Stomach (tissue), 9 donors: Measurements from ENCODE around the gene DTD1. TPM values are rescaled to one million over a fixed set of nuclear protein-coding genes. Genes with fewer than 3 reads are reported as not detected.

ENCODE experiments used
- DNase-seq, 2 donors: peaks; one replicate each; pipeline versions ENCODE4 v3.0.0 to v3.0.0-alpha.2; 2013 to 2019
- H3K27ac ChIP-seq, 5 donors: fragments of 200-600 bp in 4 of 5; sonication (generic) in 4 of 5; one replicate each; pipeline ENCODE4 v1.5.1; 2013 to 2019; ENCODE audit warnings: mild to moderate bottlenecking in 1 of 5, moderate library complexity in 1 of 5
- H3K27me3 ChIP-seq, 3 donors: fragments of 200-600 bp; sonication (generic); one replicate each; pipeline ENCODE4 v1.5.1; 2017 to 2019; ENCODE audit warnings: mixed run types in 1 of 3
- H3K36me3 ChIP-seq, 4 donors: fragments of 200-600 bp; sonication (generic); 1 replicate in 3 of 4; 2 replicates in 1 of 4; pipeline ENCODE4 v1.5.1; 2016 to 2019
- H3K4me1 ChIP-seq, 4 donors: fragments of 200-600 bp; sonication (generic); one replicate each; pipeline ENCODE4 v1.5.1; 2016 to 2019
- H3K4me3 ChIP-seq, 4 donors: fragments of 200-600 bp; sonication (generic) in 3 of 4; one replicate each; pipeline ENCODE4 v1.5.1; 2016 to 2019; ENCODE audit warnings: mild to moderate bottlenecking in 1 of 4
- H3K9me3 ChIP-seq, 4 donors: fragments of 200-600 bp; sonication (generic); one replicate each; pipeline ENCODE4 v1.5.1; 2016 to 2019
- CTCF ChIP-seq, 7 experiments: fragments of 450-650 bp in 4 of 7; fragments of 200-600 bp in 3 of 7; sonication (generic) in 3 of 7; IDR thresholded peaks; one replicate each; pipeline ENCODE4 v1.5.1; 2016 to 2019; ENCODE audit warnings: antibody characterized with exemption in 7 of 7, control low read depth in 2 of 7, mild to moderate bottlenecking in 1 of 7
- EP300 ChIP-seq: sonication (generic); formaldehyde crosslinking; IDR thresholded peaks from one replicate; pipeline ENCODE4 v1.6.1; 2017; ENCODE audit warnings: antibody characterized with exemption
- POLR2A ChIP-seq, 4 donors: fragments of 450-650 bp; IDR thresholded peaks; one replicate each; pipeline ENCODE4 v1.6.1; 2016; ENCODE audit warnings: antibody characterized with exemption in 4 of 4, control low read depth in 2 of 4, mild to moderate bottlenecking in 1 of 4, moderate library complexity in 1 of 4
- POLR2AphosphoS5 ChIP-seq, 3 donors: sonication (generic); formaldehyde crosslinking; IDR thresholded peaks; one replicate each; pipeline ENCODE4 v1.6.1; 2016; ENCODE audit warnings: antibody characterized with exemption in 3 of 3
- WGBS, 5 donors: extraction: QIAGEN DNeasy Blood & Tissue Kit in 3 of 5; methylation state at CpG; one replicate each; pipeline versions ENCODE4 v1.1.5 to v1.1.7; 2013 to 2018; 5-methylcytosine and 5-hydroxymethylcytosine counted together
- intact Hi-C: fragments of 100-400 bp; cut with DNase I; formaldehyde crosslinking; loops from one replicate; pipeline ENCODE4 v1.15.1; 2023; ENCODE audit warnings: low total_unique reads
- polyA plus RNA-seq, 3 donors: library from polyadenylated mRNA; stranded (reverse); fragments of 200-250 nt; gene quantifications; one replicate each; pipeline ENCODE4 v1.2.3, GENCODE V29; 2013
- total RNA-seq, 5 donors: library from RNA; depleted of rRNA; stranded (reverse); fragments of >200 nt; gene quantifications; one replicate each; pipeline versions ENCODE4 v1.1.0 to v1.2.3, GENCODE V29; 2014 to 2016
- donor health status: healthy with polysubstance abuse.
- donor health status: Bipolar disorder and iron deficiency.
- donor health status: healthy.

Gene DTD1
- total and polyA plus RNA-seq, 8 donors = 4.5 to 30.4 (median 15.7) TPM; not detected in 1

GRCh38 chr20:18662279-18663040 lies 74.6 kb downstream of the DTD1 start:
- DNase-seq = no peak
- H3K27ac ChIP-seq = no peak overlapping the region
- H3K4me1 ChIP-seq = peaks cover 0 to 13% (median 0%) of the 10 kb centered on the region in 4 donors
- intact Hi-C loops = no loop called here
- no peak for TF ChIP-seq CTCF (IDR thresholded peaks at IDR 0.05)
- TF ChIP-seq POLR2AphosphoS5 (IDR thresholded peaks at IDR 0.05) = no peak
- TF ChIP-seq POLR2A (IDR thresholded peaks at IDR 0.05) = no peak
- TF ChIP-seq EP300 = no peak
- no peaks in the 10 kb centered on the region for H3K27me3 ChIP-seq
- WGBS, 5 donors = 92 to 95% (median 92%) methylated on average over 6 of the region's 6 CpGs
- no peak overlapping the region for H3K4me3 ChIP-seq
- no peaks in the 10 kb centered on the region for H3K36me3 ChIP-seq
- H3K9me3 ChIP-seq = no peaks in the 10 kb centered on the region

GRCh38 chr20:18663932-18664331 lies 76.1 kb downstream of the DTD1 start:
- Histone ChIP-seq H3K4me3 (no peak overlapping the region), H3K36me3 (no peaks in the 10 kb centered on the region), H3K27me3 (no peaks in the 10 kb centered on the region), H3K27ac (no peak overlapping the region), H3K4me1 (peaks cover 0 to 17% (median 0%) of the 10 kb centered on the region in 4 donors), H3K9me3 (no peaks in the 10 kb centered on the region)
- TF ChIP-seq POLR2A (IDR thresholded peaks at IDR 0.05) (no peak), CTCF (IDR thresholded peaks at IDR 0.05) (no peak), POLR2AphosphoS5 (IDR thresholded peaks at IDR 0.05) (no peak), EP300 (no peak)
- intact Hi-C loops = no loop called here
- WGBS, 5 donors = 69 to 86% (median 83%) methylated on average over 2 of the region's 2 CpGs
- no peak for DNase-seq

- TF ChIP-seq POLR2A (IDR thresholded peaks at IDR 0.05) = no peak
- no peak for TF ChIP-seq POLR2AphosphoS5 (IDR thresholded peaks at IDR 0.05)
- TF ChIP-seq EP300 = no peak
- TF ChIP-seq CTCF (IDR thresholded peaks at IDR 0.05) = no peak
- Histone ChIP-seq H3K4me1 (peaks cover 0 to 23% (median 0%) of the 10 kb centered on the region in 4 donors), H3K27me3 (no peaks in the 10 kb centered on the region)
Measured at GRCh38 chr20:18665135-18665534, 77.3 kb downstream of the DTD1 start.

GRCh38 chr20:18666803-18667415 lies 79.1 kb downstream of the DTD1 start:
- Histone ChIP-seq H3K27ac (no peak overlapping the region), H3K4me1 (peaks cover 0 to 33% (median 3%) of the 10 kb centered on the region in 4 donors), H3K27me3 (no peaks in the 10 kb centered on the region), H3K36me3 (no peaks in the 10 kb centered on the region), H3K4me3 (no peak overlapping the region), H3K9me3 (no peaks in the 10 kb centered on the region)
- intact Hi-C loops = no loop called here
- DNase-seq = peak in 1 of 2 donors; percentile 29
- WGBS, 5 donors = 73 to 78% (median 77%) methylated on average over 7 to 9 of the region's 9 CpGs
- TF ChIP-seq POLR2AphosphoS5 (IDR thresholded peaks at IDR 0.05) (no peak), POLR2A (IDR thresholded peaks at IDR 0.05) (no peak), EP300 (no peak), CTCF (IDR thresholded peaks at IDR 0.05) (no peak)

More at GRCh38 chr20:18665135-18665534, 77.3 kb downstream of the DTD1 start:
- H3K4me3 ChIP-seq = no peak overlapping the region
- no peak overlapping the region for H3K27ac ChIP-seq
- intact Hi-C loops = no loop called here
- WGBS, 5 donors = 82 to 94% (median 90%) methylated on average over 2 of the region's 2 CpGs
- H3K9me3 ChIP-seq = no peaks in the 10 kb centered on the region
- no peaks in the 10 kb centered on the region for H3K36me3 ChIP-seq
- no peak for DNase-seq
